Peyer's patch (tissue), 4 donors: ENCODE results near the gene AKTIP. TPM values are rescaled to one million over a fixed set of nuclear protein-coding genes. Genes with fewer than 3 reads are reported as not detected.

ENCODE experiments used
- DNase-seq, 3 donors: peaks; one replicate each; pipeline ENCODE4 v3.0.0-alpha.2; 2017 to 2019
- H3K27ac ChIP-seq, 4 donors: fragments of 200-600 bp; sonication (generic); one replicate each; pipeline ENCODE4 v1.5.1; 2016 to 2019
- H3K27me3 ChIP-seq, 2 donors: fragments of 200-600 bp; sonication (generic); one replicate each; pipeline ENCODE4 v1.5.1; 2019
- H3K36me3 ChIP-seq, 3 donors: fragments of 200-600 bp; sonication (generic); one replicate each; pipeline ENCODE4 v1.5.1; 2016 to 2019
- H3K4me1 ChIP-seq, 4 donors: fragments of 200-600 bp; sonication (generic); one replicate each; pipeline ENCODE4 v1.5.1; 2016 to 2019
- H3K4me3 ChIP-seq, 4 donors: fragments of 200-600 bp; sonication (generic); 1 replicate in 3 of 4; 2 replicates in 1 of 4; pipeline ENCODE4 v1.5.1; 2016 to 2019; ENCODE audit warnings: mild to moderate bottlenecking in 1 of 4
- H3K9me3 ChIP-seq, 4 donors: fragments of 200-600 bp; sonication (generic); one replicate each; pipeline ENCODE4 v1.5.1; 2016 to 2019; ENCODE audit warnings: mild to moderate bottlenecking in 1 of 4
- POLR2A ChIP-seq, 2 donors: fragments of 450-650 bp; IDR thresholded peaks; one replicate each; pipeline ENCODE4 v1.5.1; 2017; ENCODE audit warnings: antibody characterized with exemption in 2 of 2, mild to moderate bottlenecking in 2 of 2, moderate library complexity in 2 of 2
- small RNA-seq, 2 donors: library from RNA; depleted of rRNA; stranded (forward); fragments of <200 nt; gene quantifications; one replicate each; pipeline ENCODE3, GENCODE V24; 2016
- total RNA-seq, 4 donors: library from RNA; depleted of rRNA; stranded (reverse); fragments of >200 nt; gene quantifications; one replicate each; pipeline ENCODE4 v1.1.0, GENCODE V29; 2016
- TF ChIP-seq, protein P1 (sequence below), 6 experiments: fragments of 450-650 bp in 4 of 6; fragments of 200-600 bp in 2 of 6; sonication (generic) in 1 of 6; IDR thresholded peaks; one replicate each; pipeline ENCODE4 v1.5.1; 2017 to 2019; ENCODE audit warnings: antibody characterized with exemption in 6 of 6, mild to moderate bottlenecking in 3 of 6, moderate library complexity in 1 of 6

AKTIP gene
- total RNA-seq, 4 donors from 2014 or later: 34.6 to 83.5 (median 43.6) TPM

DNA sequence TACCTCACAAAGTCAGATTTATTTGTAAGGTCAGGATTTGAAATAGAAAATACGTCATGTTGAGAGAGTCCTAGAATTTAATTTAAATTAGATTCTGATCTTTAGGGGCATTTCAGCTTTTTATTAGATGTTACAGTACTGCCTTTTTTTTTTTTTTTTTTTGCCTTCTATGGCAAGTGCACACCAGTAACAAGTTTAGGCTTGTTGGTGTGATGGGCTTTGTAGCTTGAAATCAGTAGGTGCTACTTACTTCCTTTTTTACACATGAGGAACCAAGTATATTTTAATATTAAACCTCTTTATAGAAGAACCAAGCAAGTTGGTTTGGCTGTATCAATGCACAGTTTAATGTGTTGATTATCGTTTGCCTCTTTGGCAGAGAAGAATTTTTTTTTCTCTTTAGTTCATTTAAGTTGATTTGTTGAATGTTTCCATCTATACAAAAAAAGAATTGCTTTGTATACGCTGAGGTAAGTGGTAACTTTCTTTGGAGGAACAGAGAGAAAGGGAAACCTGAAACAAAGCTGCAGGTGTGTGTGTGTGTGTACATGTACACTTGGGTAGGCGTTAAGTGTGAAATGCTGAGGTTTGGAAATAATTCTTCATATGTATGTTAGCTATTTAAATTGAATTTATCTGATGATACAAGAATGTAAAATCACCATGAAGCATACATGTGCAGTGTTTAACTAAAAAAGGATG is 53.0 kb downstream of the AKTIP start:
- H3K27ac ChIP-seq: no peak overlapping the region

GRCh38 chr16:53446090-53446489 is 56.9 kb downstream of the AKTIP start:
- Histone ChIP-seq H3K9me3 (no peaks in the 10 kb centered on the region), H3K27ac (no peak overlapping the region), H3K36me3 (peaks cover 0 to 67% (median 0%) of the 10 kb centered on the region in 3 donors), H3K4me1 (no peaks in the 10 kb centered on the region), H3K4me3 (peak overlapping the region in 1 of 4 donors; percentile 10), H3K27me3 (no peaks in the 10 kb centered on the region)
- no peak for DNase-seq
- TF ChIP-seq POLR2A (IDR thresholded peaks at IDR 0.05): no peak
- TF ChIP-seq, protein P1, sequence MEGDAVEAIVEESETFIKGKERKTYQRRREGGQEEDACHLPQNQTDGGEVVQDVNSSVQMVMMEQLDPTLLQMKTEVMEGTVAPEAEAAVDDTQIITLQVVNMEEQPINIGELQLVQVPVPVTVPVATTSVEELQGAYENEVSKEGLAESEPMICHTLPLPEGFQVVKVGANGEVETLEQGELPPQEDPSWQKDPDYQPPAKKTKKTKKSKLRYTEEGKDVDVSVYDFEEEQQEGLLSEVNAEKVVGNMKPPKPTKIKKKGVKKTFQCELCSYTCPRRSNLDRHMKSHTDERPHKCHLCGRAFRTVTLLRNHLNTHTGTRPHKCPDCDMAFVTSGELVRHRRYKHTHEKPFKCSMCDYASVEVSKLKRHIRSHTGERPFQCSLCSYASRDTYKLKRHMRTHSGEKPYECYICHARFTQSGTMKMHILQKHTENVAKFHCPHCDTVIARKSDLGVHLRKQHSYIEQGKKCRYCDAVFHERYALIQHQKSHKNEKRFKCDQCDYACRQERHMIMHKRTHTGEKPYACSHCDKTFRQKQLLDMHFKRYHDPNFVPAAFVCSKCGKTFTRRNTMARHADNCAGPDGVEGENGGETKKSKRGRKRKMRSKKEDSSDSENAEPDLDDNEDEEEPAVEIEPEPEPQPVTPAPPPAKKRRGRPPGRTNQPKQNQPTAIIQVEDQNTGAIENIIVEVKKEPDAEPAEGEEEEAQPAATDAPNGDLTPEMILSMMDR (IDR thresholded peaks at IDR 0.05): no peak

More for the DNA sequence above, 53.0 kb downstream of the AKTIP start:
- no peak for DNase-seq
- H3K4me1 ChIP-seq: peaks cover 0 to 1% (median 0%) of the 10 kb centered on the region in 4 donors
- no peak overlapping the region for H3K4me3 ChIP-seq
- TF ChIP-seq, protein P1 (IDR thresholded peaks at IDR 0.05): no peak
- no peak for TF ChIP-seq POLR2A (IDR thresholded peaks at IDR 0.05)
- no peaks in the 10 kb centered on the region for H3K9me3 ChIP-seq
- H3K36me3 ChIP-seq: peaks cover 0 to 68% (median 0%) of the 10 kb centered on the region in 3 donors
- H3K27me3 ChIP-seq: no peaks in the 10 kb centered on the region

DNA sequence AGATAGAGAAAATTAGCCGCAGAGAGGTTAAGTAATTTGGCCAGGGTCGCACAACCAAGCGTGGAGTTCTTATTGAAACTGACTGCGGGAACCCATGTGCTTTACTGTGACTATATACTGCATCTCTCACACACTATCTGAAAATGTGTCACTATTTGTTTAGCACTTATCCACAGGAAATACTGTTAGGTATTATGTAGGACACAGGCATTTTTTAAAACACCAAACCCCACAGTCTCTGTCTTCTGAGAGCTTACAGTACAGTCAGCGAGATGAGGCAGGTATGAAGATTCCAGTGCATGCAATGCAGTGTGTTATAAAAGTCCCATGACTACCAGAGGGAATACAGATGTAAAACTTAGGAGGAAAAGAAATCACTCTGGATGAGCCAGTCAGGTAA is 57.5 kb downstream of the AKTIP start:
- H3K4me3 ChIP-seq: no peak overlapping the region
- H3K36me3 ChIP-seq: peaks cover 0 to 71% (median 0%) of the 10 kb centered on the region in 3 donors
- no peaks in the 10 kb centered on the region for H3K4me1 ChIP-seq
- no peaks in the 10 kb centered on the region for H3K27me3 ChIP-seq
- no peaks in the 10 kb centered on the region for H3K9me3 ChIP-seq
- TF ChIP-seq POLR2A (IDR thresholded peaks at IDR 0.05): no peak
- TF ChIP-seq, protein P1 (IDR thresholded peaks at IDR 0.05): no peak
- no peak overlapping the region for H3K27ac ChIP-seq
- no peak for DNase-seq

Small RNA genes within 50 kb of the gene (small RNA-seq; reads per million reads assigned to genes)
- 0 reads per million in 2 donors for gene RNU6-1153P

Other genes starting within 250 kb of the AKTIP start
- 100 to 1,000 TPM in 1 of 4 donors, 10 to 100 TPM in 3; 64.1 to 106 (median 88.4) TPM for gene RBL2, start 68.7 kb downstream of the AKTIP start, total RNA-seq
- 1 to 10 TPM; 1.1 to 9.1 (median 3.3) TPM for gene RPGRIP1L, start 200.7 kb upstream of the AKTIP start, total RNA-seq
- gene FTO, start 200.9 kb upstream of the AKTIP start, total RNA-seq: 10 to 100 TPM; 37.0 to 95.7 (median 45.1) TPM